KMS-11 (cell line): ENCODE results near the gene TBCB.
A peak's percentile ranks its signal among the peaks of the same experiment; 100 is the strongest.
"Not testable (repeated sequence)": the region's sequence is repeated elsewhere in the genome, so short reads cannot be mapped to it uniquely, and the experiment has no call there.

Experiments
- H2AFZ ChIP-seq: fragments of 200-600 bp; sonication (generic); 2 replicates; pipeline ENCODE4 v1.6.1; 2016; ENCODE audit warnings: antibody characterized with exemption, mixed run types, low read depth
- H3K27ac ChIP-seq: fragments of 200-600 bp; sonication (generic); 2 replicates; pipeline ENCODE4 v1.6.1; 2016; ENCODE audit warnings: mild to moderate bottlenecking, mixed run types
- H3K27me3 ChIP-seq: fragments of 200-600 bp; sonication (generic); 2 replicates; pipeline ENCODE4 v1.6.1; 2017; ENCODE audit warnings: mild to moderate bottlenecking, low read depth, mixed run types, moderate library complexity; ENCODE audit not compliant: insufficient read depth
- H3K36me3 ChIP-seq: fragments of 200-600 bp; sonication (generic); 2 replicates; pipeline ENCODE4 v1.6.1; 2017; ENCODE audit warnings: mild to moderate bottlenecking, mixed run types; ENCODE audit not compliant: insufficient read depth
- H3K4me1 ChIP-seq: fragments of 200-600 bp; sonication (generic); 2 replicates; pipeline ENCODE4 v1.6.1; 2016; ENCODE audit warnings: mild to moderate bottlenecking, low read depth, mixed run types; ENCODE audit not compliant: poor library complexity, severe bottlenecking
- H3K4me2 ChIP-seq: fragments of 200-600 bp; sonication (generic); 2 replicates; pipeline ENCODE4 v1.7.0; 2016; ENCODE audit warnings: mild to moderate bottlenecking, mixed run types
- H3K4me3 ChIP-seq: fragments of 200-600 bp; sonication (generic); IDR thresholded peaks from 2 replicates; pipeline ENCODE4 v1.6.1; 2017; ENCODE audit warnings: low read depth, low read length, mixed read lengths; ENCODE audit not compliant: insufficient read depth
- H3K79me2 ChIP-seq: fragments of 200-600 bp; sonication (generic); 2 replicates; pipeline ENCODE4 v1.6.1; 2016; ENCODE audit warnings: low read depth, mixed run types; ENCODE audit not compliant: insufficient read depth
- H3K9ac ChIP-seq: fragments of 200-600 bp; sonication (generic); 2 replicates; pipeline ENCODE4 v1.6.1; 2016; ENCODE audit warnings: mild to moderate bottlenecking, mixed run types
- H4K20me1 ChIP-seq: fragments of 200-600 bp; sonication (generic); 2 replicates; pipeline ENCODE4 v1.6.1; 2016; ENCODE audit warnings: mild to moderate bottlenecking, mixed run types; ENCODE audit not compliant: insufficient read depth
- CTCF ChIP-seq: fragments of 200-600 bp; sonication (generic); conservative IDR thresholded peaks from 2 replicates; pipeline ENCODE4 v1.6.1; 2017; ENCODE audit warnings: low read depth, mild to moderate bottlenecking, antibody characterized with exemption, low read length, moderate library complexity, mixed read lengths

The TBCB gene

GRCh38 chr19:36115453-36116343 is at the start of gene TBCB:
TSS of gene TBCB (plus strand) at chr19:36115468. CDS start at chr19:36115561, 93 bp downstream.
- no peak for TF ChIP-seq CTCF
- Histone ChIP-seq H3K27ac (peak within 1 kb of the TSS; percentile 67), H3K4me3 (no peak within 1 kb of the TSS), H3K79me2 (no peaks in the 10 kb centered on the region; the same call in 1 of the 2 replicates), H3K9ac (peak within 1 kb of the TSS; percentile 65), H3K4me1 (peaks cover 12% of the 10 kb centered on the region), H3K4me2 (peak within 1 kb of the TSS; percentile 88), H4K20me1 (no peaks in the 10 kb centered on the region), H3K27me3 (no peaks in the 10 kb centered on the region), H2AFZ (peak within 1 kb of the TSS; percentile 86), H3K36me3 (peaks cover 3% of the 10 kb centered on the region; the same call in 1 of the 2 replicates)

DNA sequence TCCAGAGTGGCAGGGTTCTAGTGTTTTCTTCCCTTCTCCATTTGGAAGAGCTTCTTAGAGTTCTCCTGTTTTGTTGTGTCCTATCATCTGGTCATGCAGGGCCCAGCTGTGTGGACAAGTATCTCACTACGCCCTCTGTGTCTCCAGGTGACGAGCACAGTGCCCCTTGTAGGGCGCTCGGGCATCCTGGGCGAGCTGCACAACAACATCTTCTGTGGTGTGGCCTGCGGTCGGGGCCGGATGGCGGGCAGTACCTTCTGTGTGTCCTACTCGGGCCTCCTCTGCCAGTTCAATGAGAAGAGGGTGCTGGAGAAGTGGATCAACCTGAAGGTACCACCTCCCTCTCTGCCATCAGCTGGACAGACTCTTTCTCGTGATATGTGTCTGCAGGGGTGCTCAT is 47.6 kb upstream of the TBCB start:
- no peaks in the 10 kb centered on the region for H3K4me1 ChIP-seq
- no peak overlapping the region for H3K9ac ChIP-seq
- H3K4me3 ChIP-seq, result no peak overlapping the region
- no peaks in the 10 kb centered on the region for H3K27me3 ChIP-seq
- H3K4me2 ChIP-seq, result no peak overlapping the region
- H3K79me2 ChIP-seq, result no peaks in the 10 kb centered on the region; the same call in 1 of the 2 replicates
- no peak for TF ChIP-seq CTCF
- H2AFZ ChIP-seq, result no peak overlapping the region
- H3K36me3 ChIP-seq, result 0 out of 2 replicates have a peak, but pooled peaks cover 4% of the 10 kb centered on the region
- H4K20me1 ChIP-seq, result no peaks in the 10 kb centered on the region
- H3K27ac ChIP-seq, result no peak overlapping the region

- not testable (repeated sequence) for H3K4me2 ChIP-seq, H3K36me3 ChIP-seq, H3K79me2 ChIP-seq, H4K20me1 ChIP-seq, H2AFZ ChIP-seq, H3K27ac ChIP-seq, H3K27me3 ChIP-seq, H3K4me3 ChIP-seq, H3K9ac ChIP-seq, H3K4me1 ChIP-seq
Observed at GRCh38 chr19:36068810-36069499, 46.3 kb upstream of the TBCB start.

GRCh38 chr19:36072081-36072480 is 43.2 kb upstream of the TBCB start:
- H3K36me3 ChIP-seq, result no peaks in the 10 kb centered on the region
- H3K9ac ChIP-seq, result no peak overlapping the region
- no peak overlapping the region for H2AFZ ChIP-seq
- no peak overlapping the region for H3K4me2 ChIP-seq
- H3K79me2 ChIP-seq, result no peaks in the 10 kb centered on the region
- H3K27me3 ChIP-seq, result no peaks in the 10 kb centered on the region
- no peak for TF ChIP-seq CTCF
- H3K27ac ChIP-seq, result no peak overlapping the region
- H4K20me1 ChIP-seq, result no peaks in the 10 kb centered on the region
- H3K4me1 ChIP-seq, result no peaks in the 10 kb centered on the region
- no peak overlapping the region for H3K4me3 ChIP-seq
